ENCODE measurements around the gene PTHLH. TPM values are rescaled to one million over a fixed set of nuclear protein-coding genes. Genes with fewer than 3 reads are reported as not detected.

PTHLH gene
- total RNA-seq, 1 experiment from 2014 or later: 2.2 TPM

DNA sequence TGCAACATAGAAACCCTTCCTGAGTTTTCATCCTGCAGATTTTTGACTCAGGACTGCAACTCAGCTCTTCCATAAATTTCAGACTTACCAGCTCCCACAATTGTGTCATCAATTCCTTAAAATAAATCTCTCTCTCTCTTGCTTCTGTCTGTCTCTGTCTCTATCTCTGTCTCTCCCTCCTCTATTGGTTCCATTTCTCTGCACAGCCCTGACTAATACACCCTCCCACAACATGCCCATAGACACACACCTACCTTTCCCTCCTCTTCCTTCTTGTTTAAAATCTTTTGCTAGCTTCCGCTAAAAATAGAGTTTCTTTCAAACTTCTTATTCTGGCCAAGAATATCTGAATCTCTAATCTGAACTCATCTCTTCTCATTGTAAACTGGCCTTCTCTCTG, 22.9 kb upstream of the PTHLH start:
- Histone ChIP-seq H3K36me3 (ENCODE audit: control insufficient read depth, insufficient read depth, low read length) (no peaks in the 10 kb centered on the region), H3K27me3 (ENCODE audit: control insufficient read depth, insufficient read depth, low read length) (no peaks in the 10 kb centered on the region), H3K9me3 (ENCODE audit: control insufficient read depth, insufficient read depth, low read depth, low read length) (peaks cover 5% of the 10 kb centered on the region; the same call in 1 of the 2 replicates), H3K4me3 (ENCODE audit: low read depth in 2 of 2, low read length in 2 of 2) (no peak overlapping the region), H3K27ac (ENCODE audit: low read length) (no peak overlapping the region), H3K4me1 (ENCODE audit: control insufficient read depth, insufficient read depth, low read length) (no peaks in the 10 kb centered on the region)
- ChIA-PET CTCF (no interaction called here), POLR2A (no interaction called here)
- intact Hi-C loops (cut with micrococcal nuclease; ENCODE audit: unreplicated experiment) (no loop called here), in situ Hi-C loops (cut with HindIII; ENCODE audit: low pct_unique_long_range_greater_than_20kb, low sequenced_read_pairs) (no loop called here)
- DNase-seq (ENCODE audit: low read depth, low spot score): no peak
- no peak for ATAC-seq
- no TSS peak for BruUV-seq (replicated peaks)
- TF ChIP-seq, protein P1, sequence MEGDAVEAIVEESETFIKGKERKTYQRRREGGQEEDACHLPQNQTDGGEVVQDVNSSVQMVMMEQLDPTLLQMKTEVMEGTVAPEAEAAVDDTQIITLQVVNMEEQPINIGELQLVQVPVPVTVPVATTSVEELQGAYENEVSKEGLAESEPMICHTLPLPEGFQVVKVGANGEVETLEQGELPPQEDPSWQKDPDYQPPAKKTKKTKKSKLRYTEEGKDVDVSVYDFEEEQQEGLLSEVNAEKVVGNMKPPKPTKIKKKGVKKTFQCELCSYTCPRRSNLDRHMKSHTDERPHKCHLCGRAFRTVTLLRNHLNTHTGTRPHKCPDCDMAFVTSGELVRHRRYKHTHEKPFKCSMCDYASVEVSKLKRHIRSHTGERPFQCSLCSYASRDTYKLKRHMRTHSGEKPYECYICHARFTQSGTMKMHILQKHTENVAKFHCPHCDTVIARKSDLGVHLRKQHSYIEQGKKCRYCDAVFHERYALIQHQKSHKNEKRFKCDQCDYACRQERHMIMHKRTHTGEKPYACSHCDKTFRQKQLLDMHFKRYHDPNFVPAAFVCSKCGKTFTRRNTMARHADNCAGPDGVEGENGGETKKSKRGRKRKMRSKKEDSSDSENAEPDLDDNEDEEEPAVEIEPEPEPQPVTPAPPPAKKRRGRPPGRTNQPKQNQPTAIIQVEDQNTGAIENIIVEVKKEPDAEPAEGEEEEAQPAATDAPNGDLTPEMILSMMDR (IDR thresholded peaks at IDR 0.05): no peak
- TF ChIP-seq, protein P2, sequence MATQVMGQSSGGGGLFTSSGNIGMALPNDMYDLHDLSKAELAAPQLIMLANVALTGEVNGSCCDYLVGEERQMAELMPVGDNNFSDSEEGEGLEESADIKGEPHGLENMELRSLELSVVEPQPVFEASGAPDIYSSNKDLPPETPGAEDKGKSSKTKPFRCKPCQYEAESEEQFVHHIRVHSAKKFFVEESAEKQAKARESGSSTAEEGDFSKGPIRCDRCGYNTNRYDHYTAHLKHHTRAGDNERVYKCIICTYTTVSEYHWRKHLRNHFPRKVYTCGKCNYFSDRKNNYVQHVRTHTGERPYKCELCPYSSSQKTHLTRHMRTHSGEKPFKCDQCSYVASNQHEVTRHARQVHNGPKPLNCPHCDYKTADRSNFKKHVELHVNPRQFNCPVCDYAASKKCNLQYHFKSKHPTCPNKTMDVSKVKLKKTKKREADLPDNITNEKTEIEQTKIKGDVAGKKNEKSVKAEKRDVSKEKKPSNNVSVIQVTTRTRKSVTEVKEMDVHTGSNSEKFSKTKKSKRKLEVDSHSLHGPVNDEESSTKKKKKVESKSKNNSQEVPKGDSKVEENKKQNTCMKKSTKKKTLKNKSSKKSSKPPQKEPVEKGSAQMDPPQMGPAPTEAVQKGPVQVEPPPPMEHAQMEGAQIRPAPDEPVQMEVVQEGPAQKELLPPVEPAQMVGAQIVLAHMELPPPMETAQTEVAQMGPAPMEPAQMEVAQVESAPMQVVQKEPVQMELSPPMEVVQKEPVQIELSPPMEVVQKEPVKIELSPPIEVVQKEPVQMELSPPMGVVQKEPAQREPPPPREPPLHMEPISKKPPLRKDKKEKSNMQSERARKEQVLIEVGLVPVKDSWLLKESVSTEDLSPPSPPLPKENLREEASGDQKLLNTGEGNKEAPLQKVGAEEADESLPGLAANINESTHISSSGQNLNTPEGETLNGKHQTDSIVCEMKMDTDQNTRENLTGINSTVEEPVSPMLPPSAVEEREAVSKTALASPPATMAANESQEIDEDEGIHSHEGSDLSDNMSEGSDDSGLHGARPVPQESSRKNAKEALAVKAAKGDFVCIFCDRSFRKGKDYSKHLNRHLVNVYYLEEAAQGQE (IDR thresholded peaks at IDR 0.05; ENCODE audit: insufficient read depth in 1 of 2, low read depth in 2 of 2, low read length in 1 of 2): no peak
- TF ChIP-seq POLR2AphosphoS5 (IDR thresholded peaks at IDR 0.05; ENCODE audit: low read depth, low read length) (no peak), SIN3A (IDR thresholded peaks at IDR 0.05; ENCODE audit: borderline replicate concordance, insufficient read depth, low read depth, low read length) (no peak), TCF7L2 (IDR thresholded peaks at IDR 0.05; ENCODE audit: low read depth, low read length) (no peak)

DNA sequence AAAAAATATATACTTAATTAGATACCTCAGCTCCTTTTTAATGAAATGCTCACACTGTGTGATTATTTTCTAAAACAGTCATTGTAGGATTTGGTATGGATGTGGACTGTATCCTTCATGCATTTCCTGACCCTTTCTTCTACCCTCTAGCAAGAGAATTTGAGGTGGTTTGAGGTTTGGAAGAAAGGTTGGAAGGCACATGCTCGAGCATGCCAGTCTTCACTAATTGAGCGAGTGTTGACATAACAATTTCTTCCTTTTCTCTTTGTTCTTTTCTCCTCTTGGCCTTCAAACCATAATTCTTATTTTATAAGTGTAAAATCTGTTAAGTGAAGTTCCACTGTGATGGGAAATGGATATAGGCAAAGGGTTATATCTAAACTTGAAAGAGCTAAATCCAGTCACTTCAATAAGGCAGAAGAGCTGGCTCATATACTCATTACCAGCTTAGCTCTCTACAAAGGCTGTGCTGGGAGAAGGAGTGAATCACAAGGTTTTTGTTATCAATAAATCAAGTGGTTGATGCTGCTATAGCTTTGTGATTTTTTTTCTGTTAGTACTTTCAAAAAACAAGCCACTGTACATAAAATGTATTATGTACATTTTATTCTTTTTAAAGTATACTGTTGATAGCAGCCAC, 16.2 kb upstream of the PTHLH start:
- in situ Hi-C loops (cut with HindIII; ENCODE audit: low pct_unique_long_range_greater_than_20kb, low sequenced_read_pairs): no loop called here
- no peak overlapping the region for H3K4me3 ChIP-seq (ENCODE audit: low read depth in 2 of 2, low read length in 2 of 2)
- TF ChIP-seq TCF7L2 (IDR thresholded peaks at IDR 0.05; ENCODE audit: low read depth, low read length) (no peak), SIN3A (IDR thresholded peaks at IDR 0.05; ENCODE audit: borderline replicate concordance, insufficient read depth, low read depth, low read length) (no peak), POLR2AphosphoS5 (IDR thresholded peaks at IDR 0.05; ENCODE audit: low read depth, low read length) (no peak)
- TF ChIP-seq, protein P1 (IDR thresholded peaks at IDR 0.05): no peak
- TF ChIP-seq, protein P2 (IDR thresholded peaks at IDR 0.05; ENCODE audit: insufficient read depth in 1 of 2, low read depth in 2 of 2, low read length in 1 of 2): no peak
- H3K27me3 ChIP-seq (ENCODE audit: control insufficient read depth, insufficient read depth, low read length): no peaks in the 10 kb centered on the region
- H3K36me3 ChIP-seq (ENCODE audit: control insufficient read depth, insufficient read depth, low read length): no peaks in the 10 kb centered on the region
- no TSS peak for BruUV-seq (replicated peaks)
- ChIA-PET POLR2A (no interaction called here), CTCF (interaction anchor here (0.5 kb wide), 1 partner anchor 16 kb away, joined by 7 read pairs; no protein-coding TSS in a partner anchor)
- H3K4me1 ChIP-seq (ENCODE audit: control insufficient read depth, insufficient read depth, low read length): no peaks in the 10 kb centered on the region
- intact Hi-C loops (cut with micrococcal nuclease; ENCODE audit: unreplicated experiment): no loop called here
- ATAC-seq (no peak), DNase-seq (ENCODE audit: low read depth, low spot score) (no peak)
- no peak overlapping the region for H3K27ac ChIP-seq (ENCODE audit: low read length)
- peaks cover 5% of the 10 kb centered on the region; the same call in 1 of the 2 replicates for H3K9me3 ChIP-seq (ENCODE audit: control insufficient read depth, insufficient read depth, low read depth, low read length)

All from Panc1 (cell line).